ENCODE measurements around the gene BORCS6. TPM values are rescaled to one million over a fixed set of nuclear protein-coding genes. Genes with fewer than 3 reads are reported as not detected.

The BORCS6 gene
- total RNA-seq, 1 donor from 2014 or later: 9.7 TPM

DNA sequence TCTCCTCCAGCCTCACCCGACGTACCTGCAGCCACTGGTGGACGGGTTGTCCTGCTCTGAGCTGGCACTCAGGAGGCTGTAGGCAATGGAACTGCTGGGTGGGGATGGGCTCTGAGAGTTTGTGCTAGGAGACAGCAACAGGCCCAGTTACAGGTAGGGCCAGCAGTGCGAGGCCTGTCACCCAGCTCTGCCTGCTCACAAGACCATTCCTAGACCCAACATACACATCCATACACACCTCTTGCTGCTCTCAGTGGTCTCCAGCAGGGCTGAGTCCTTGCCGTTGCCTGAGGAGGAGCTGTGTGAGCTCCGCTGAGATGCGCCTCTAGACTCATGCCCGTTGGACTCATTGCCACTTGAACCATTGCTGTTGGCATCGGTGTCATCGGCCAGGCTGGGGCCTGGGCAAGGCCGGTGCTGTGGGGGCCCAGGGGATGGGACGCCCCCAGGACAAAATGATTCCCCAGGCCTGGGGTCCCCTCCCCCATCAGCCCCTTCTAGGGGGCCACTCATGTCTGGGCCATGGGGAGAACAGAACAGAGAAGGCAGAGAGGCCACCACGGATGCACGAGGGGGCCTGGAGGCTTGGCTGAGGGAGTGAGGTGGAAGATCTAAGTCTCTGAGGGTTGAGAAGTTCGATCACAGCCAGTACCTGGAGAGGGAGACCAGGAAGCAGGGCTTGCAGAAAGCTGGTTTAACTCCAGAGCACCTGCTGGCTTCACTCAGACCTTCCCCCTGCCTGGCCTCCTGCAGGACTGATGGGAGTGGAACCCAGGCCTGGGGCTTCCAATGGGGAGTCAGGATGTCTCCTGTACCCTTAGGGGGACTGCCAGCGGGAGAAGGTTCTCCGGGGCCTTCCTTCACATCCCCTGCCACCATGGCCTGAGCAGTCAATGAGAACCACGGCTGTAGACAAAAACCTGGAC lies 39.5 kb downstream of the BORCS6 start:
- peaks cover 27% of the 10 kb centered on the region for H3K4me1 Mint-ChIP-seq (ENCODE audit: unreplicated experiment)
- H3K36me3 Mint-ChIP-seq (ENCODE audit: low read depth, unreplicated experiment): peaks cover 22% of the 10 kb centered on the region
- H3K9me3 Mint-ChIP-seq (ENCODE audit: unreplicated experiment): no peaks in the 10 kb centered on the region
- H3K27ac Mint-ChIP-seq (ENCODE audit: unreplicated experiment): no peak overlapping the region
- no peak overlapping the region for H3K4me3 Mint-ChIP-seq (ENCODE audit: unreplicated experiment)
- peaks cover 32% of the 10 kb centered on the region for H3K27me3 Mint-ChIP-seq (ENCODE audit: unreplicated experiment)
- no peak for DNase-seq (ENCODE audit: low spot score)
- TF ChIP-seq, protein P1, sequence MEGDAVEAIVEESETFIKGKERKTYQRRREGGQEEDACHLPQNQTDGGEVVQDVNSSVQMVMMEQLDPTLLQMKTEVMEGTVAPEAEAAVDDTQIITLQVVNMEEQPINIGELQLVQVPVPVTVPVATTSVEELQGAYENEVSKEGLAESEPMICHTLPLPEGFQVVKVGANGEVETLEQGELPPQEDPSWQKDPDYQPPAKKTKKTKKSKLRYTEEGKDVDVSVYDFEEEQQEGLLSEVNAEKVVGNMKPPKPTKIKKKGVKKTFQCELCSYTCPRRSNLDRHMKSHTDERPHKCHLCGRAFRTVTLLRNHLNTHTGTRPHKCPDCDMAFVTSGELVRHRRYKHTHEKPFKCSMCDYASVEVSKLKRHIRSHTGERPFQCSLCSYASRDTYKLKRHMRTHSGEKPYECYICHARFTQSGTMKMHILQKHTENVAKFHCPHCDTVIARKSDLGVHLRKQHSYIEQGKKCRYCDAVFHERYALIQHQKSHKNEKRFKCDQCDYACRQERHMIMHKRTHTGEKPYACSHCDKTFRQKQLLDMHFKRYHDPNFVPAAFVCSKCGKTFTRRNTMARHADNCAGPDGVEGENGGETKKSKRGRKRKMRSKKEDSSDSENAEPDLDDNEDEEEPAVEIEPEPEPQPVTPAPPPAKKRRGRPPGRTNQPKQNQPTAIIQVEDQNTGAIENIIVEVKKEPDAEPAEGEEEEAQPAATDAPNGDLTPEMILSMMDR (IDR thresholded peaks at IDR 0.05; ENCODE audit: unreplicated experiment): no peak

DNA sequence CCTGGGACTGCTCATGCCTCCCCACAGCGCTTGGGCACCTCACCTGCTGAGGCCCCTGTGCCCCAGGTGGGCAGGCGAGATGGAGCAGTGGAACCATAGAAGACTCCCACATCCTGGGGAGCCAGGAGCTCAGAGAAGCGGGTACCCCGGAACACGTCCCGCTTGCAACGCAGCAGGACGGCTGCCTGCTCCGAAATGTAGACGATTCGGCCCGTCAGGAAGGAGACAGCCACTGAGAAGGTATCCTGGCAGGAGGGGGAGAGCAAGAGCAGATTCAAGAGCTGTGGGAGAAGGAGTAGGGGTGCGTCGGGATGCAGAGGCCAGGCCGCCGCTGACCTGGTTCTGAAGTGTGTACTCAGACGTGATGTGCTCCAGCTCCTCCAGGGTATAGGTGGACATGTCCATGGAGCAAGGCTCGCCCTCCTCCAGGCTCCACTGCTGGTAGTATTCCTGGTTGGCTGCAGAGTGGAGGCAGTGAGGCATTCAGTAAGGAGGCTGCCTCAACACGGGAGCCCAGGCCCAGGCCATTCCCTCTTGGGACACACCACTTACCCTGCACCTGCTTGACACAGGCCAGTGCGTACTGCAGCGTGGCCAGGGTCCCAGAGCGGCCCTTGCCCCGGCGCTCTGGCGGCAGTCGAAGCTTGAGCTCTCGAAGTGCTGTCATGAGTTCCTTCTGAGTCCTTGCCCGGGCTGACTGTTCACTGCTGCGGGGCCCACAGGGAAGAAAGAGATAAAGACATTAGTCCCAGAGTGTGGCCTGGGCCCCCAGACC lies 40.4 kb downstream of the BORCS6 start:
- H3K27me3 Mint-ChIP-seq (ENCODE audit: unreplicated experiment): peaks cover 31% of the 10 kb centered on the region
- TF ChIP-seq, protein P1 (IDR thresholded peaks at IDR 0.05; ENCODE audit: unreplicated experiment): no peak
- DNase-seq (ENCODE audit: low spot score): no peak
- no peak overlapping the region for H3K27ac Mint-ChIP-seq (ENCODE audit: unreplicated experiment)
- no peaks in the 10 kb centered on the region for H3K9me3 Mint-ChIP-seq (ENCODE audit: unreplicated experiment)
- peaks cover 22% of the 10 kb centered on the region for H3K36me3 Mint-ChIP-seq (ENCODE audit: low read depth, unreplicated experiment)
- H3K4me1 Mint-ChIP-seq (ENCODE audit: unreplicated experiment): peaks cover 23% of the 10 kb centered on the region
- no peak overlapping the region for H3K4me3 Mint-ChIP-seq (ENCODE audit: unreplicated experiment)

DNA sequence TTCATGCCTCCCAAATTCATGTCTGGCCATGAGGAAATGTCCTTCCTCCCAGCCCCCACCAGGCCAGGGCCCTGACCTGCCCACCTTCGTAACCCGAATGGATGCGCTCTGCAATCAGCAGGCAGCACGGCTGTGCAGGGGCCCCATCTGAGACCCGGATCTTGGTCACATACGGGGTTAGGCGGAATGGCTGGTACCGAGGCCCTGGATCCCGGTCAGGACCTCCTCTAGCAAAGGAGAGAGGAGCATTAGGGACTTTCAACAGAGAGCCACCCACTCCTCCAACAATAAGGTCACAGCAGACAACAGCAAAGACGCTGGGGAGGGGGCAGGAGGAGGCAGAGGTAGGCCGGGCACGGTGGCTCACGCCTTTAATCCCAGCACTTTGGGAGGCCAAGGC lies 41.4 kb downstream of the BORCS6 start:
- Mint-ChIP-seq H3K4me1 (ENCODE audit: unreplicated experiment) (peaks cover 16% of the 10 kb centered on the region), H3K36me3 (ENCODE audit: low read depth, unreplicated experiment) (peaks cover 27% of the 10 kb centered on the region), H3K4me3 (ENCODE audit: unreplicated experiment) (no peak overlapping the region), H3K27ac (ENCODE audit: unreplicated experiment) (peak overlapping the region; percentile 24), H3K9me3 (ENCODE audit: unreplicated experiment) (no peaks in the 10 kb centered on the region), H3K27me3 (ENCODE audit: unreplicated experiment) (peaks cover 30% of the 10 kb centered on the region)
- DNase-seq (ENCODE audit: low spot score): no peak
- TF ChIP-seq, protein P1 (IDR thresholded peaks at IDR 0.05; ENCODE audit: unreplicated experiment): no peak

DNA sequence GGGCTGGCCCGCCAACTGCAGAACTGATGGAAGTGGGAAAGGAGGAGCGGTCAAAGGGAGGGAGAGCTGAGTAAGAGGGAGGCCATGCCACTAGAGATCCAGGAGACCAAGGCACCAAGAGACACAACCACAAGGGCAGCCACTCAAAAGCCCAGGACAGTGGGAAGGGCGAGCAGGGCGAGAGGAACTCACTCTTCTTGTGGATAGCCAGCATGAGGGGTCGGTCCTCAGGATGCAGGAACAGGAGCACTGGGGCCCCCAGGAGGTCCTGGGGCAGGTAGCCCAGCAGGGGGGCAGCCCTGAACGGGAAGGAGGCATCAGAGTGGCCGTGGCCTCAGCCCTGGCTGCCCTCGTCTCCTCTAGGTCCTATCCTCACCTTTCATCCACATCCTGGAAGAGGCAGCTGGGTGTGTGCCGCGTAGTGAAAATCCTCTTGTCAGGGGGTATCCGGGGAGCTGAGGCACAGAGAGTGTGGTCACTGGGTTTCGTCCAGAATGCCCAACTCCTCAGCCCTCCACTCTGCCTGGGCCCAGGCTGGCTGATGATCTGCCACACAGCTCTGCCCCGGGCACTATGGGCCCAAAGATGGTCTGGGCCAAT lies 42.1 kb downstream of the BORCS6 start:
- TF ChIP-seq, protein P1 (IDR thresholded peaks at IDR 0.05; ENCODE audit: unreplicated experiment): no peak
- no peaks in the 10 kb centered on the region for H3K9me3 Mint-ChIP-seq (ENCODE audit: unreplicated experiment)
- peak overlapping the region; percentile 65 for H3K4me3 Mint-ChIP-seq (ENCODE audit: unreplicated experiment)
- peaks cover 10% of the 10 kb centered on the region for H3K4me1 Mint-ChIP-seq (ENCODE audit: unreplicated experiment)
- peaks cover 28% of the 10 kb centered on the region for H3K36me3 Mint-ChIP-seq (ENCODE audit: low read depth, unreplicated experiment)
- no peak overlapping the region for H3K27ac Mint-ChIP-seq (ENCODE audit: unreplicated experiment)
- H3K27me3 Mint-ChIP-seq (ENCODE audit: unreplicated experiment): peaks cover 23% of the 10 kb centered on the region
- no peak for DNase-seq (ENCODE audit: low spot score)
